Common myeloid progenitor, CD34-positive (primary cell): ENCODE data around the gene SNX7.

ENCODE experiments used
- CTCF ChIA-PET: fragments of 350-600 bp; sonication (Branson Sonifier 250); formaldehyde crosslinking; loops from one replicate; lab custom pipeline; 2021; ENCODE audit warnings: antibody characterized with exemption; lab: Charles Lee
- POLR2A ChIA-PET: fragments of 350-600 bp; sonication (Branson Sonifier 250); formaldehyde crosslinking; loops from one replicate; lab custom pipeline; 2021; ENCODE audit warnings: antibody characterized with exemption; lab: Charles Lee
- DNase-seq, 3 donors: peaks; one replicate each; pipeline versions ENCODE4 v3.0.0 to v3.0.0-alpha.2; 2013
- H3K27ac ChIP-seq, 2 experiments: 1 replicate in 1 of 2; 2 replicates in 1 of 2; pipeline ENCODE4 v1.7.0; 2013; ENCODE audit warnings: inconsistent platforms in 2 of 2, low read length in 2 of 2, mild to moderate bottlenecking in 2 of 2, low read depth in 1 of 2, moderate library complexity in 1 of 2; ENCODE audit not compliant: severe bottlenecking in 2 of 2, insufficient read depth in 1 of 2, poor library complexity in 1 of 2
- H3K27me3 ChIP-seq, 5 experiments: replicated peaks in 2 of 5; 1 replicate in 3 of 5; 2 replicates in 2 of 5; pipeline versions ENCODE4 v1.6.1 to v1.7.0; 2013; ENCODE audit warnings: low read length in 4 of 5, mild to moderate bottlenecking in 2 of 5, moderate library complexity in 2 of 5, inconsistent platforms in 1 of 5; ENCODE audit not compliant: insufficient read depth in 5 of 5, control insufficient read depth in 4 of 5
- H3K36me3 ChIP-seq, 4 experiments: 1 replicate in 2 of 4; 2 replicates in 2 of 4; pipeline versions ENCODE4 v1.6.1 to v1.7.0; 2013; ENCODE audit warnings: low read length in 3 of 4, control low read depth in 1 of 4, mild to moderate bottlenecking in 1 of 4; ENCODE audit not compliant: control insufficient read depth in 4 of 4, insufficient read depth in 4 of 4
- H3K4me1 ChIP-seq, 4 experiments: 1 replicate in 3 of 4; 2 replicates in 1 of 4; pipeline versions ENCODE4 v1.6.1 to v1.7.1; 2013; ENCODE audit warnings: low read length in 3 of 4, mild to moderate bottlenecking in 3 of 4, control low read depth in 1 of 4, inconsistent platforms in 1 of 4, moderate library complexity in 1 of 4; ENCODE audit not compliant: control insufficient read depth in 4 of 4, insufficient read depth in 4 of 4; ENCODE audit errors: control extremely low read depth in 1 of 4
- H3K4me3 ChIP-seq, 7 experiments: 1 replicate in 4 of 7; 2 replicates in 3 of 7; pipeline versions ENCODE4 v1.5.1 to v1.7.0; 2013; ENCODE audit warnings: mild to moderate bottlenecking in 7 of 7, low read length in 6 of 7, moderate library complexity in 6 of 7, inconsistent platforms in 2 of 7, low read depth in 2 of 7, control low read depth in 1 of 7; ENCODE audit not compliant: insufficient read depth in 4 of 7, control insufficient read depth in 1 of 7; ENCODE audit errors: extremely low read depth in 1 of 7
- H3K9me3 ChIP-seq, 5 experiments: 1 replicate in 4 of 5; 2 replicates in 1 of 5; pipeline versions ENCODE4 v1.6.1 to v1.7.1; 2013; ENCODE audit warnings: low read length in 4 of 5, mild to moderate bottlenecking in 2 of 5, inconsistent platforms in 1 of 5, low read depth in 1 of 5, moderate library complexity in 1 of 5; ENCODE audit not compliant: control insufficient read depth in 4 of 5, insufficient read depth in 2 of 5; ENCODE audit errors: control extremely low read depth in 1 of 5
- WGBS: methylation state at CpG from one replicate; pipeline ENCODE4 v1.1.5; 2013; ENCODE audit not compliant: insufficient coverage; 5-methylcytosine and 5-hydroxymethylcytosine counted together

The SNX7 gene

DNA sequence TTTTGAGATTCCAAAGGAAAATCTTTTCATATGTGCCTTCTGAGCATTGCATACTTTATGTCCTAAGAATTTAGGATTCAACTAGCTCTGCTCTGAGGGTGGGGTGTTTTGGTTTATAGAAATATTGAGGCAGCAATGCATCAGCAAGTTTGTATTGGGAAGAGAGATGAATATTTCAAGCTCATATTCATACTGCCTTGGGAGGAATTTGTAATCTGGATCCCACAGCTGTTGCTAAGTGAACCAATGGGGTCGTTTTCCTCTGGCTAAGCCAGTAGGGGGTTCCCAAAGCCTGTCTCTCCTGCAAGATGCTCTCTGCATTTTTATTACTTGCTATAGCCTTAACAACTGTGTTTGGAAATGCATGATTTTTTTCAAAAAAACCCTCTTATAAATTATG is 130.6 kb downstream of the SNX7 start:
- Histone ChIP-seq H3K27me3 (peaks cover 0 to 17% (median 2%) of the 10 kb centered on the region in 5 experiments), H3K36me3 (no peaks in the 10 kb centered on the region), H3K4me3 (no peak overlapping the region), H3K27ac (no peak overlapping the region), H3K9me3 (no peaks in the 10 kb centered on the region), H3K4me1 (no peaks in the 10 kb centered on the region)
- peak in 2 of 3 donors; percentile 18 for DNase-seq
- 38% methylated on average over 1 of the region's 1 CpG for WGBS
- ChIA-PET CTCF (interaction anchor here (1.7 to 4.6 kb wide), 2 partner anchors 389 to 690 kb away, joined by 4 to 38 read pairs; no protein-coding TSS in a partner anchor), POLR2A (no interaction called here)

DNA sequence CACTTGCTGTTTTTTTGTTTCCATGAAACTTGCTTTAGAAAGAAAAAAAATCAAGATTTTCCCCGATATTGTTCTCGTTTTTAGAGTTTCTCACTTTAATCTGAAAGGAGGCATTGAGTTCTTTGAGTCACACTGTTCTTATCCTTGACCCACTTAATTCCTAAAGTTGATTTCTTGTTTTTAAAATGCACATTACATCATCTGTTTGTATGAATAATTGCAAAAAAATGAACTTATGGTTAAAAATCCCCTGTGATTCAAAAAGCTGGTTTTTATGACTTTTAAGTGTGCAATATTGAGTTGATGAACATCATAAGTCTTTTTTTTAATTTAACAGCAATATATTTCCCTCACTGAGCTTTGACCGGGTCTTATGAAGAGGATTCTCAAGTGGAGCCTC is 131.6 kb downstream of the SNX7 start:
- ChIA-PET CTCF (interaction anchor here (0.9 to 4.6 kb wide), 11 partner anchors 8 to 914 kb away, joined by 3 to 38 read pairs (median 3); no protein-coding TSS in a partner anchor), POLR2A (no interaction called here)
- H3K27ac ChIP-seq: no peak overlapping the region
- H3K27me3 ChIP-seq: peaks cover 0 to 17% (median 2%) of the 10 kb centered on the region in 5 experiments
- DNase-seq: no peak
- no peaks in the 10 kb centered on the region for H3K9me3 ChIP-seq
- WGBS: 100% methylated on average over 2 of the region's 3 CpGs
- no peaks in the 10 kb centered on the region for H3K36me3 ChIP-seq
- no peak overlapping the region for H3K4me3 ChIP-seq
- peaks cover 0 to 3% (median 0%) of the 10 kb centered on the region in 4 experiments for H3K4me1 ChIP-seq

DNA sequence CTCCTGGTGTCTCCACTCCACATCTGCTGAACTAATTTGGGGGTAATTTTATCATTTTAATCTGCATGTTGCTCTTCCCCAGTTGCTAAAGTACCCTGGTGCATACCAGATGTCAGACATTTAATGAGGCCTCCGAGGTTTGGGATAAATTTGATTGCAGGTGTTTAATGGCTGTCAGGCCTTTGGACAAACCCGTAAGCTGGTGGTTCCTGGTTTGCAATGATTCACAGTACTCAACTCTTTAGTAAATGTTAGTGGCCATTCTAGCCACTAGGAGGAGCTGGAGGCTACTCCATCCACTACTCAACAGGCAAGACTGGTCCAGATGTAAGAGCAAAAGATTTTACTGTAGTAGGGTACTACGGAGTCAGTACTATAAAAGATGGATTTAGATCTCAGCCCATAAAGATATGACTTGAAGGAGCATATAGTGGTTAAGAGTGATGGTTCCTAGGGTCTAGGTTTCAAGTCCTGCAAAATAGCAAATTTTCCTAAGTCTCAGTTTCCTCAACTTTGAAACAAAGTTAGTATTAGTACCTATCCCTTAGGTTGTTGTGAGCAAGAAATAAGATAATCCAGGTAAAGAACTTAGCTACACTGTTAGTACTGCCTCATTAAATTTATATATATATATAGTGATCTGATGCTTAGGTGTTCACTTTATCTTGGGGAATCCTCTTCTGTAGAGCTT is 132.8 kb downstream of the SNX7 start:
- Histone ChIP-seq H3K27ac (no peak overlapping the region), H3K9me3 (no peaks in the 10 kb centered on the region), H3K27me3 (peaks cover 0 to 17% (median 2%) of the 10 kb centered on the region in 5 experiments), H3K36me3 (no peaks in the 10 kb centered on the region), H3K4me3 (no peak overlapping the region), H3K4me1 (peaks cover 0 to 3% (median 0%) of the 10 kb centered on the region in 4 experiments)
- ChIA-PET POLR2A (no interaction called here), CTCF (interaction anchor here (0.7 to 4.6 kb wide), 16 partner anchors 9 to 913 kb away, joined by 3 to 38 read pairs (median 3); no protein-coding TSS in a partner anchor)
- peak; percentile 65 to 89 (median 84) for DNase-seq
- WGBS: 40% methylated on average over 1 of the region's 3 CpGs

DNA sequence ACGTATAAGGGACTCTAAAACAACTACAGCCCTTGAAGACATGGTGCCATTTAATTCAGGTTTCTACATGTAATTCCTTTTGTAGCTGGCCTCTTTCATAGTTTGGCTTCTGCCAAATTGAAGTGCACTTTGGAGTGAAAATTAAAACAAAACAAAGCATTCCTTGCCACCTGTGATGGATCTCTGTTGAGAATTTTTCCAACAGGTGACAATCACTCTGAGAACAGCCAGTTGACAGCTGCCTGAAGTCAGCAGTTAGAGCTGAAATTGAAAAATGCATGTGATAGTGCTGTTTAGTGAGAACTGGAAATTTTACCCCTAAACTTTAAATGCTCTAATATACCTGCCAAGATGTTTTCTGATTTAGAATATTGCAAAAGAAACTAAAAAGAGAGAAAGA is 134.5 kb downstream of the SNX7 start:
- no peaks in the 10 kb centered on the region for H3K9me3 ChIP-seq
- no peaks in the 10 kb centered on the region for H3K36me3 ChIP-seq
- POLR2A ChIA-PET: interaction anchor here (1.1 kb wide), 1 partner anchor 102 kb away, joined by 3 read pairs; no protein-coding TSS in a partner anchor
- peaks cover 0 to 17% (median 2%) of the 10 kb centered on the region in 5 experiments for H3K27me3 ChIP-seq
- WGBS: 100% methylated on average over 1 of the region's 1 CpG
- no peak overlapping the region for H3K27ac ChIP-seq
- CTCF ChIA-PET: interaction anchor here (4.6 kb wide), 1 partner anchor 686 kb away, joined by 38 read pairs; no protein-coding TSS in a partner anchor
- peaks cover 0 to 3% (median 0%) of the 10 kb centered on the region in 4 experiments for H3K4me1 ChIP-seq
- DNase-seq: no peak
- no peak overlapping the region for H3K4me3 ChIP-seq

DNA sequence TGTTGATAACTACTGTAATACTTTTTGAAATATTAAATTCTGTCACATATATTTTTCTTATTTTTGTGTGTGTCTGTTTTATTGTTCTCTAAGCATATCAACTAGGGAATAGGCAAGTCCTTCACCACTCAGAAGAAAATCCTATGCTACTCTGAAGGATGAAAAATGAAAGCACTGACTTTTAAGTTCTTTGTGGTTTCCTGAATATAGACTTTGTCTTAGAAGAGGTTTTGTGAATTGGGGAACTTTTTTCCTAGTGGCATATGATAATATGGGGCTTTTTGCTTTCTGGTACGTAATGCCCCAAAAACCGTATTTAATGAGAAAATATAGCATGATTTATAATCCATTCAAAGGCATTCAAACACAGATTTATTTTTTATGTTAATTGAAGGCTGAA is 136.0 kb downstream of the SNX7 start:
- ChIA-PET POLR2A (no interaction called here), CTCF (no interaction called here)

More for the DNA sequence above, 136.0 kb downstream of the SNX7 start:
- Histone ChIP-seq H3K27ac (no peak overlapping the region), H3K4me1 (peaks cover 0 to 3% (median 0%) of the 10 kb centered on the region in 4 experiments), H3K4me3 (no peak overlapping the region), H3K36me3 (no peaks in the 10 kb centered on the region), H3K27me3 (peaks cover 0 to 17% (median 2%) of the 10 kb centered on the region in 5 experiments), H3K9me3 (no peaks in the 10 kb centered on the region)
- WGBS: no CpG with 5 or more reads among the region's 2 CpGs
- DNase-seq: peak in 2 of 3 donors; percentile 36 to 48
